ENCODE data around the gene RAB40B. TPM values are rescaled to one million over a fixed set of nuclear protein-coding genes. Genes with fewer than 3 reads are reported as not detected.

RAB40B gene
- total RNA-seq, 2 donors from 2014 or later = 1.2 to 4.6 TPM

GRCh38 chr17:82696259-82696658 lies 2.2 kb downstream of the RAB40B start:
- Mint-ChIP-seq H3K4me1 (no peaks in the 10 kb centered on the region), H3K27ac (no peak overlapping the region), H3K36me3 (ENCODE audit: low read depth) (peaks cover 12% of the 10 kb centered on the region), H3K27me3 (ENCODE audit: insufficient read depth) (peaks cover 57% of the 10 kb centered on the region), H3K9me3 (peaks cover 16% of the 10 kb centered on the region), H3K4me3 (no peak overlapping the region)
- 89 to 91% methylated on average over 7 to 14 of the region's 17 CpGs for WGBS, 2 experiments (ENCODE audit: insufficient coverage in 1 of 2, insufficient read length in 1 of 2)
- Histone ChIP-seq H3K27me3 (ENCODE audit: control insufficient read depth, insufficient read depth, low read length, poor library complexity, severe bottlenecking) (peaks cover 50% of the 10 kb centered on the region), H3K9ac (ENCODE audit: extremely low read depth, low read length, poor library complexity, severe bottlenecking) (no peak overlapping the region), H3K9me3 (ENCODE audit: control insufficient read depth, low read length) (peaks cover 10% of the 10 kb centered on the region), H3K4me1 (ENCODE audit: control insufficient read depth, insufficient read depth, low read length) (no peaks in the 10 kb centered on the region), H3K4me3 (ENCODE audit: low read length) (no peak overlapping the region), H3K36me3 (ENCODE audit: control insufficient read depth, insufficient read depth, low read length) (no peaks in the 10 kb centered on the region), H3K27ac (ENCODE audit: low read depth, low read length) (no peak overlapping the region)
- DNase-seq = no peak
- TF ChIP-seq CTCF (conservative IDR thresholded peaks at IDR 0.05) = no peak

- Mint-ChIP-seq H3K36me3 (ENCODE audit: low read depth) (peaks cover 12% of the 10 kb centered on the region), H3K27me3 (ENCODE audit: insufficient read depth) (peaks cover 42% of the 10 kb centered on the region), H3K4me1 (no peaks in the 10 kb centered on the region), H3K27ac (no peak overlapping the region), H3K9me3 (peaks cover 16% of the 10 kb centered on the region), H3K4me3 (no peak overlapping the region)
- Histone ChIP-seq H3K9me3 (ENCODE audit: control insufficient read depth, low read length) (peaks cover 10% of the 10 kb centered on the region), H3K27me3 (ENCODE audit: control insufficient read depth, insufficient read depth, low read length, poor library complexity, severe bottlenecking) (peaks cover 36% of the 10 kb centered on the region), H3K4me3 (ENCODE audit: low read length) (no peak overlapping the region), H3K9ac (ENCODE audit: extremely low read depth, low read length, poor library complexity, severe bottlenecking) (no peak overlapping the region), H3K36me3 (ENCODE audit: control insufficient read depth, insufficient read depth, low read length) (no peaks in the 10 kb centered on the region), H3K27ac (ENCODE audit: low read depth, low read length) (no peak overlapping the region), H3K4me1 (ENCODE audit: control insufficient read depth, insufficient read depth, low read length) (no peaks in the 10 kb centered on the region)
- whole genome bisulfite sequencing, 2 experiments (ENCODE audit: insufficient coverage in 1 of 2, insufficient read length in 1 of 2) = 60 to 64% methylated on average over 1 to 2 of the region's 2 CpGs
- TF ChIP-seq CTCF (conservative IDR thresholded peaks at IDR 0.05) = no peak
- DNase-seq = no peak
Measured at GRCh38 chr17:82694647-82695046, 3.9 kb downstream of the RAB40B start.

GRCh38 chr17:82693168-82693867 lies 5.2 kb downstream of the RAB40B start:
- no peaks in the 10 kb centered on the region for H3K4me1 ChIP-seq (ENCODE audit: control insufficient read depth, insufficient read depth, low read length)
- TF ChIP-seq CTCF (conservative IDR thresholded peaks at IDR 0.05) = no peak
- no peak overlapping the region for H3K9ac ChIP-seq (ENCODE audit: extremely low read depth, low read length, poor library complexity, severe bottlenecking)
- peaks cover 16% of the 10 kb centered on the region for H3K9me3 Mint-ChIP-seq
- H3K4me1 Mint-ChIP-seq = no peaks in the 10 kb centered on the region
- H3K9me3 ChIP-seq (ENCODE audit: control insufficient read depth, low read length) = peaks cover 10% of the 10 kb centered on the region
- DNase-seq = no peak
- no peak overlapping the region for H3K4me3 Mint-ChIP-seq
- peaks cover 12% of the 10 kb centered on the region for H3K36me3 Mint-ChIP-seq (ENCODE audit: low read depth)
- H3K36me3 ChIP-seq (ENCODE audit: control insufficient read depth, insufficient read depth, low read length) = no peaks in the 10 kb centered on the region
- WGBS, 2 experiments (ENCODE audit: insufficient coverage in 1 of 2, insufficient read length in 1 of 2) = 94 to 98% methylated on average over 17 to 22 of the region's 22 CpGs
- peaks cover 29% of the 10 kb centered on the region for H3K27me3 ChIP-seq (ENCODE audit: control insufficient read depth, insufficient read depth, low read length, poor library complexity, severe bottlenecking)
- H3K4me3 ChIP-seq (ENCODE audit: low read length) = no peak overlapping the region
- H3K27ac Mint-ChIP-seq = no peak overlapping the region
- no peak overlapping the region for H3K27ac ChIP-seq (ENCODE audit: low read depth, low read length)
- H3K27me3 Mint-ChIP-seq (ENCODE audit: insufficient read depth) = peaks cover 36% of the 10 kb centered on the region
